ENCODE results near the gene RANBP3.
"Not testable (repeated sequence)": the region's sequence is repeated elsewhere in the genome, so short reads cannot be mapped to it uniquely, and the experiment has no call there.

The RANBP3 gene

DNA sequence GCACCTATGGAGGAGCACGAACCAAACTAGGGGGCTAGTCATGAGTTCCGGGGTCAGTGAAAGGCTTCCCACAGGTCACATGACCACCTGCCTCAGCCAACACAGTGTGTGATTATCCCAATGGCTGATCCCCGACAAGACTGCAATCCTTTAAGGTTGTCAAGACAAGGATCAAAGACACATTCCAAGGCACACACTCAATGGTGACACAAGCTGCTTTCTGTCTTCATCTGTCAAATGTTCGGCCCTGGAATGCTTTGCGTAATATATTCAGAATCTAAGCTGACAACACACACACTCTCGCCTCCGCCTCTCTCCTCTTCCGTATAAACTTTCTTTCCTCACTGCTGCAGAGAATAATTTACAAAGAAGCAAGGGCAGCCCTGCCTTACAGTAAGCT lies 11.7 kb downstream of the RANBP3 start:
- no peak for DNase-seq (ENCODE audit: low spot score)

DNA sequence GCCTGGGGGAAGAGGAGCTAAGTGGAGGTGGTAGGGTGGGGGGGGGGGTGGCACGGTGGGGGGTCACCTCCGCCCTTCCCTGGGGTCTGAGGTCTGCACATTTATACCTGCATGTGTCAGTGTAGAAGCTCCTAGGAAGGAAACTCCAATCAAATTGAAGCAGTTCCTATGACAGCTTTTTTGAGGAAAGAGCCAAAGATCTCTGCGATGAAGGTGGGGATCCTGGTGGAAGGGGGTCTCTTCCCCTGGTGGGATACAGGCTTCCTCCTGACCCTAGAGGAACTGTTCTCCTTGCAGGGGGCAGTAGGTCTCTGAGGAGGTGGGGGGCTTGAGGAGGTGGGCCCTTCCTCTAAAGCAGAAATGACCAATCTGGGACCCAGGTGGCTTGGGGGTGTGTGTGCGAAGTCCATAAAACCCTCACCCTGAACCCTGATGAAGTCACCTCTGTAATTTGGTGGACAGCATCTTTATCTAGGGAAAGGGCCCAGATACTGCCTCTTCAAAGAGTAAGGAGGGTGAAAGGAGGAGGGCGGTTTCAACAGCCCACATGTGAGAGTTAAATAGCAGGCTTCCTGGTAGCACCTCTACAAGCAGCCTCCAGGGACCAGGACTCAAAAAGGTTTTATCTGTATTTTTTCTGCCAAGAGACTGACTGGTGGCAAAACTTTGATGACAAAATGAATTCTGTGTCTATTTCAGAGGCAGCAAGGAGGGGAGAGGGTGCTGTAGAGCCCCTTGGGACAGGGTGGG lies 12.9 kb downstream of the RANBP3 start:
- DNase-seq (ENCODE audit: low spot score): no peak

DNA sequence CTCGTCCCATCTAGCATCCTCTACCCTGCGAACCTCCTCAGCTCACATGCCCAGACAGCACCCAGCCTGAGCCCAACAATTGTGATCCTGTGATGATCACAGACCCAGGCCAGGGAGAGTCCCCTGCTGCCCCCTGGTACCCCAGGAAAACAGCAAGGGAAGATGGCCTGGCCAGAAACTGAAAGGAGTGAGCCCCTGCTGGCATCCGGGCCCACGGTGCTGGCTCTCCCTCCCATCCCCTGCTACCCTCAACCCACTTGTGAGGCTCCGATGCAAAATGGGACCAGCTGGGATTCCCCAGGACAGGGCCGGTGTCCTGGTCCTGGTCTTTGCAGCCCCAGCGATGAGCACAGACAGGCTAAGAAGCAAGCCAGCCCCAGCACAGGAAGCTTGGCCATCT lies 14.1 kb downstream of the RANBP3 start:
- DNase-seq (ENCODE audit: low spot score): no peak

DNA sequence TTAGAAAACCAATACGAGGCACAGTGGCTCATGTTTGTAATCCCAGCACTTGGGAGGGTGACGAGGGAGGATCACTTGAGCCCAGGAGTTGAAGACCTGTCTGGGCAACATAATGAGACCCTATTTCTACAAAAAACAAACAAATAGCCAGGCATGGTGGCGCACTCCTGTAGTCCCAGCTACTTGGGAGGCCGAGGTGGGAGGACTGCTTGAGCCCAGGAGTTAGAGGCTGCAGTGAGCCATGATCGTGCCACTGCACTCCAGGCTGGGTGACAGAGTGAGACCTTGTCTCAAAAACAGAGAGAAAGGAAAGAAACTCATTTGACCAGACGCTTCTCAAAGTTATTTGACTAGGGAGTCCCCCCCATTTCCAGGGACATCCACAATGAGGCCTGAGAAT lies 14.7 kb downstream of the RANBP3 start:
- DNase-seq (ENCODE audit: low spot score): not testable (repeated sequence)

DNA sequence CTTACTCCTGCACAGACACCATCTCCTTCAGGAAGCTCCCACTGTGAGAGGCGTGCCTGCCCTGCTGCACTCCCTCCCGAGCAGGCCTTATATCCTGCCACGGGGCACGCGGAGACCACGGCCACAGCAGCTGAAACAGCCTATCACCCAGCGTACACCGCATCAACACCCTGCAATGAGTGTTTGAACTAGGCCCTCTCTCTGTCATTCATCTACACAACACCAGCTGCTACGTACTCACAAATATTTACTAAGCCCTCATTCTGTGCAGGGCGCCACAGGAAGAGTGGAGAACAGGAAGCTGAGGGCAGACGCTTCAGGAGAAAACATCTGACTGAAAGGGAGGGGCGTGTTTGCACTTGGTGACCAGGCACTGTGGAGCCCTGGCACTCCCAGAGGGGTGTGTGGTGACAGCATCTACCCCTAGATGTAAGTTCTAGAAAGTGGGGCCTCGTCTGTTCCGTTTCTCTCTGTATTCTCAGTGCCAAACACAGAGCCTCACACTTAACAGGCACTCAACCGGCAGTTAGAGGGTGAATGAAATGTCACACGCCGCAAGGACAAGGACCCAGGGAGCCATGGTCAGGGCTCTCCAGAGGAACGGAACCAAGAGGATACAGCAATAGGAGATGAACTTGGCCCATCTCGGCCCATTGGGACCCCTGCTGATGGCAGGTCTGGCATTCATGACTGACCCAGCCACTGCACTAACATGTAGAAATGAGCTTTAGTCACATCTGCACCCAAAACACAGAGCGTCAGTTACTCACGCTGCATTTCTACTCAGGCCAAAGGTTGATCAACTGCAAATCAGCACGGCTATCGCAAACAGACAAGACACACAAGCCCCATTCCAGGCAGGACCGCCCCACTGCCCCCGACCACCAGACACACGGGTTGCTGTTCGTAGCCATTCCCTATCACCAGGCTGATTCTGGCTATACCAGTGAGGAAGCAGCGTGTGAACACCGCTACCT lies 15.7 kb downstream of the RANBP3 start:
- no peak for DNase-seq (ENCODE audit: low spot score)

DNA sequence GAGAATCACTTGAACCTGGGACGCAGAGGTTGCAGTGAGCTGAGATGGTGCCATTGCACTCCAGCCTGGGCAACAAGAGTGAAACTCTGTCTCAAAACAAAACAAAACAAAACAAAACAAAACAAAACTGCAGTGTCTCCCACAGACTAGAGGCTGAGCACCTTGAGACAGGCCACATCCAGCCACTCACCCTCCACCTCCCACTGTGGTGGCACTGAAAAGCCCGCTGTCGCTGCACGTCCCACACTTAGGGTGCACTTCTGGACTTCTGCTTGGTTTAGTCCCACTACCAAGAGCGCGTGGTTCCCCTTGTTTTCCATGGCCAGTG lies 16.3 kb downstream of the RANBP3 start:
- not testable (repeated sequence) for DNase-seq (ENCODE audit: low spot score)

DNA sequence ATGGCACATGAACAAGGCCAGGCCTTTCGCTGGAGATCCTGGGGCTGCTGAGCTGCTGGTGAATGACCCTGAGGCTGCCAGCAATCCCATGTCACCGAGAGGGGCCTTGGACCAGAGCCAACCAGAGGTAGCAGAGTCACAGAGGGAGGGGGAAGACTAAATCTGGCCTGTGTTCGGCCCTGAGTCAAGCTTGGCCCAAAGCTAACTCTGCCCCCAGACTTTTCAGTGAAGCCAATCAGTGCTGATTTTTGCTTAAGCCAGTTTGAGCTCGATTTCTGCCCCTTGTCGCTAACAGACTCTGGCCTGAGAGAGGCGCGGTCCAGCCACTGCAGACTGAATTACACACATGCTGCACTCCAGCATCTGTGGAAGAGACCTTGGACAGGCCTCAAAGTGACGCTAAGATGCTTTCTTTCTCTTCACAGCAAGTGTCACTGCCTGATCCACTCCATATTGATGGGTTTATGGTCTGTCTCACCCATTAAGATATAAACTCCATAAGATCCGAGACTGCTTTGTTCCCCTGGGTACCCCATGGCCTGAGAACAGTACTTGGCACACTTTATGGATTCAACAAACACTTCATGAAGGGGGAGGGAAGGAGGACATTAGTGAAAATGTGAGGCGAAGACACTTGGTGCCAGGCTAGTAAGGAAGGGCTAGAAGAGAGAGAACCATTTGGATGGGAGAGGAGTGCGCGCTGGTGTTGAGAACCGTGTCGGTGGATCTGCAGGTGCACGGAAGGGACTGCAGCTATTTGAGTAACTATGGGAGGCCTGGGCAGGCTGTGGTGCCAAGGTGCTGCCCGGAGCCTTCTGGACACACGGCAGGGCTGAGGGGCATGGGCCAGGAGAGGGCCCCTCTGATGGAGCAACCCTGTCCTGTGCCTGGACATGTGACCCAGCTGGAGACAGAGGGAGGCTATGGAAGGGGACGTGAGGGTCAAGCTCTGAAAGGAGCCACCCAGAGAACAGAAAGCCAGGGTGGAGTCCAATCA lies 17.6 kb downstream of the RANBP3 start:
- DNase-seq (ENCODE audit: low spot score): no peak

DNA sequence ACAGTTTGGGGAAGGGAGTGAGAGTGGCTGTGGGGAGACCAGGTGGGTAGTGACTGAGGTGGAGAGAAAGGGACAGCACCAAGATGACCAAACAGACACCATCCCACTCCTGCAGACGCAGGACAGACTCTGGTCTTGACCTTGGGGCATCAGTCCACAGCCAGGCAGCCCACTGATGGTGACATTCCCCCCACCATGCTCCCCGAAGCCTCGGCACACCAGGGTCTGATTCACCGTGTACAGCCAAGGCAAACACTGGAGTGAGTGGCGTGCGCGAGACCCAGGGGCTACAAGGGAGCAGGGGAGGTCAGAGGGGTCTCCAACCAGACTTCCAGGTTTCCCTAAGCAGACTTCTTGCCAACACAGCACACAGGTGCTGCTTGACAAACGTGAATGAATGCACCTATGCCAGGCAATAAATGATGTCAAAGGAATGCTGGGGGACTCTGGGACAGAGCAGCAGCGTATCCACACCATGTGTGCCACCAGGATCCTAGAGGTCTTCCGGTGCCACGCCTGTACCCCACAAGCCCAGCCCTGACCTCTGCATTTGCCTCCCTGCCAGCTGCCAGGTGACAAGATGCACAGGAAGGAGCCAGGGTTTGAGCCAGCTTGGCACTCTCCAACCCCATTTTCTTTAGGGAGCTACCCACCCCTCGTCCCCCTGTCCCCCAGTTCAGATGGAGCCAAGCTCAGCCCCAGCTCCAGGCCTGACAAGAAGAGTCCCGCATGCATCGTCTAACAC lies 18.5 kb downstream of the RANBP3 start:
- DNase-seq (ENCODE audit: low spot score): no peak

DNA sequence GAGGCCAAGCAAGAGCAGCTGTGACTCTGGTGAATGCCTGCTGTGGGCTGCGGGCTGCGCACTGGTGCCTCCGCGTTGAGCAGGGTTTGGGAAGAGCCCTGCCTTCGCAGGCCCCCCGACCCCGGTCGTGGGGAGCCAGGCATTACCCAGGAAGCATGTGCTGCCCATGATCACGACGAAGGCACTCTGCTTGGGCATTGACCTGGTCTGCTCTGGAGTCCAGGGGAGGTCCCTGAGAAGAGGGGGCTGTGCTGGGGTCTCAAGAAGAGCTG lies 19.2 kb downstream of the RANBP3 start:
- no peak for DNase-seq (ENCODE audit: low spot score)

DNA sequence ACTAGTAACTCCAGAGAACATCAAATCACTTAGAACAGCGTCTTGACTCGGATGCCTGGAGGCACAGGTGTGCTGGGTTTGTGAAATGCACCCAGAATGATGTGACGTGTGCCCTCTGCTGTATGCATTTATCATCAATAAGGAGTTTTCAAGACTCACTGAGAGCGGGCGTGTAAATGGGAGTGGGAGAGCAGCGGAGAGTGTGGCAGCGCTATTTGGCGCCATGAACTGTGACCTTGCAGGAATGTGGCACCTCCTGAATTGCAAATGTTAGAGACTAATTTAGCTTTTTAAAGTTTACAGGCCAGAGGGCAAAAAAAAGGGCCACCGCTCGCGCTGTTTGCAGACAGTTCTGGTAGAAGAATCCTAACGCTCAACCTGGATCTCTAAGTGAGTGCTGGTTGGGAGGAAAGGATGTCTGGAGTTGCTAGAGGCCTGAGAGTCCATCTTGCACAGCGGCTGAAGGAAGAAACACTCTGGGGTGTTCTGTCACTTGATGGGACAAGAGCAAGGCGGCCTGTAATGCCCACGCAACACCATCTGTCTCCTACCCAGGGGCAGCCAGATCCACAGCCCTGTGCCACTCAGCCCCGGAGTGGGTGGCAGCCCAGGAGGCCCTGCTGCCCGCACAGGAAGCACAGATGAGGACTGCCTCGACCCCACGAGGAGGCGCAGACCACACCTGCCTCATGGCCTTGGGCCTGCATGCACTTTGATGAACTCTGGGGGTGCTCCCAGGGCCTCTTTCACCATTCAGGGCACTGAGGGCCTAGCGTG lies 19.7 kb downstream of the RANBP3 start:
- DNase-seq (ENCODE audit: low spot score): no peak

DNA sequence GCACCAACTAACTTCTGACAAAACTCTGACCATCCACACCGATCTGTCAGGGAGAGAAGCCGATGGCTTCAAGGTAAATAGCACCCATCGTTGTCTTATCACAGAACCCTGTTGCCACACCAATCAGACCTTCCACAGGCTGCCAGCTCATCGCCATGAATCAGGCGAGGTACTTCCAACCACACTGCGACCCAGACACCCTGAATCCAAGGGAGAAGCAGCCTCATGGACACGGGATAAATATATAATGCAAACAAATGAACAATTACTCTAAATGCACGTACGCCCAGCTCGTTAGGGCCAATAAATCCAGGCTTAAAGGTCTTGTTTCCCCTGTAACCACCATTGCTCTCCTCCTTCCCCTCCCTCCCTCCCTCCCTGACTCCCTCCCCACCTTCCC lies 20.8 kb downstream of the RANBP3 start:
- DNase-seq (ENCODE audit: low spot score): no peak

DNA sequence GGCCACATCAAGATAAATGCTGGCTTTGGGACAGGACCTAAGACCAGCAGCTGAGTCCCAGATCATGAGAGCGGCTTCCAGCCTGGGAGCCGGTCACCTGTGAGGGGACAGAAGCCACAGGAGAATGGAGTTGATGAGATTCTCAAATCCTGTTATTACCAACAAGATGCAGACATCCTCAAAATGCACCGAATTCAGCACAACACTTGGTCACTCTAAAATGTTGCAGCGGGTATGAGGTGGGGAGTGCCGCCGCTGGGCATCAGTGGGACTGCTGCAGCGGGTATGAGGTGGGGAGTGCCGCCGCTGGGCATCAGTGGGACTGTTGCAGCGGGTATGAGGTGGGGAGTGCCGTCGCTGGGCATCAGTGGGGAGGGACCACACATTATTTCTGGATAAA lies 21.2 kb downstream of the RANBP3 start:
- DNase-seq (ENCODE audit: low spot score): no peak

DNA sequence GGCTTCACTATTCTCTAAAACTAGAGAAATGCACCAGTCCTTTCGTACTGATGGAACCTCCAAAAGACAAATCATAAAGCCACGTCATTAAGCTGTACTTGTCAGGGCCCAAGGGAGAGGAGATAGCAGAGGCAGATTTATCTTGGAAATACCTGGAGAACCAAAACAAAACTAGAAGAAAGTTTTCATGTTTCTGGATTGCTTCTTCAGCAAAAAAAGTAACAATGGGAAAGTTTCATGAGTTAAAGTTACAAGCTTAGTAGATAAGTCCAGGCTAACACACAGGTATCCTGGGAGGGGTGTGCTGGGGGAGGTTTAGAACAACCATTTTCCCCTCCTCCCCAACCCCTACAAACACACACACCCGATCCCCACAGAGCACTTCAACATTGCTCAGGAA lies 21.6 kb downstream of the RANBP3 start:
- DNase-seq (ENCODE audit: low spot score): no peak

DNA sequence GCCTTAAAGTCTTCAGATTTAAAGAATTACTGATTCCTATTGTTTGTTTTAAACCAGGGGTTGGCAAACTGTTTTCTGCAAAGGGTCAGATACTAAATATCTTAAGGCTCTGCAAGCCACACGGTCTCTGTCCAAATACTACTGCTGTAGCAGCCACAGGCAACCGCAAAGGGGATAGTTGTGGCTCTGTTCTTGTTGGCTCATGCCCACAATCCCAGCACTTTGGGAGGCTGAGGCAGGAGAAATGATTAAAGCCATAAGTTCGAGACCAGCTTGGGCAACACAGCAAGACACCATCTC lies 22.4 kb downstream of the RANBP3 start:
- no peak for DNase-seq (ENCODE audit: low spot score)

DNA sequence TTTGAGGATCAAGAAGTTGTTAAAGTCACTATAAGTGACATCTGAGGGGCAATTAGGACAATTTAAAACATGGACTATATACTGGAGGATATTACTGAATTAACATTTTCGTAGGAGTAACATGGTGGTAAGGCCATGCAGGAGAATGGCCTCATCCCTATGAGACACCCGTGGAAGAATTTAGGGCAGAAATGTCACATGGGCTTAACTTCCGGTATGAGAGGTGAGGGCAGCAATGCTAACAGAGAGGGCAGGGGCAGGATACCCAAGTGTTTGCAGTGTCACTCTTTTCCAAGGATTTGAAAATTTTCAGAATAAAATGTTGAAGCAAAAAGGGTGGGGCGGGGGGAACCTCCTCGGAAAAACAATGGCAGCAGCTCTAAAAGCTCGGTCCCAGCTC lies 23.6 kb downstream of the RANBP3 start:
- no peak for DNase-seq (ENCODE audit: low spot score)

DNA sequence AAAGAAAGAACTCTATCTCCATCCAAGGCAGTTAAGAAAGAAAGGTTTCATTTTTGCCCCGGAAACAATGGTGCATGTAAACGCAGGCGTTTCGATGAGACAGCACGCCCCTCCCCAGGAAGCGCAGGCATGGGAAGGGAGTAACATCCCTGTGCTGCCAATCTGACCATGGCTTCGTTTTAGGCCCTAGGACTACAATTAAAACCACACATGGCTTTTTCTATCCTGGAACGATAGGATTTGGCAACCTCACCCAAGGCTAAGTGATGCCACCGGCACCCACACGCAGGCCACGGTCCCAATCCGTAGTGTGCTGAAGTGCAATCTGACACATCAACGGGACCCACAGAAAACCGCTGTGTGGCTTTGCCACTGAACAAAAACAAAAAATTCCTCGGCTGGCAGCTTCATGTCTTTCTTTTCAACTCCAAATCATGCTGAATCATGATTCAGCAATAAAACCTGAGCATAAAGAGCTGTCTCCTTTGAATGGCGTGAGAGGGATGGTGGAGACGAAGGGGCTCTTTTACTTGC lies 24.2 kb downstream of the RANBP3 start:
- no peak for DNase-seq (ENCODE audit: low spot score)

DNA sequence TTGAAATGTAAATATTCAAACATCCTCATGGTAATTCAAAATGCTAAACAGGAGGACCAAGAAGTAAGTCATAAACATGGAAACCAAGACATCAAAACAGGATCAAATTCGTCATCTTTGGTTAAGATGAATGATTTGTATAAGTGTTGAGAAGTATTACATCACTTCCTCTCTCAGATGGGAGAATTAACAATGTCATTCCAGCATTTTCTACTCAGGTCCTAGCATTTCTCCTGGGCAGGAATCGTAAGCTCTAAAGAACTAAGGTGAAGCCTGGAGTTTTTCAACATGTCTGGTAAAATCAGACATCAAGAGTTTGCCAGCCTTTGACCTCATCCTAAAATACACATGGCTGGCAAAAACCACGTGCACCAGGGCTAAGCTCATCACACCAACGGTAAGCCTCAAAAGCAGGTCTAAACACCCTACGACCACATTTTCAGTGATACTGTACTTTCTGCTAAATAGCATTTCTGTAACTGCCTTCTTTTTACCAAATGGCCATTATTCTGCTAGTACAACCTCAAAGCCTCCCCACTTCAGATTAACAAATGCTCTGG lies 24.8 kb downstream of the RANBP3 start:
- no peak for DNase-seq (ENCODE audit: low spot score)

DNA sequence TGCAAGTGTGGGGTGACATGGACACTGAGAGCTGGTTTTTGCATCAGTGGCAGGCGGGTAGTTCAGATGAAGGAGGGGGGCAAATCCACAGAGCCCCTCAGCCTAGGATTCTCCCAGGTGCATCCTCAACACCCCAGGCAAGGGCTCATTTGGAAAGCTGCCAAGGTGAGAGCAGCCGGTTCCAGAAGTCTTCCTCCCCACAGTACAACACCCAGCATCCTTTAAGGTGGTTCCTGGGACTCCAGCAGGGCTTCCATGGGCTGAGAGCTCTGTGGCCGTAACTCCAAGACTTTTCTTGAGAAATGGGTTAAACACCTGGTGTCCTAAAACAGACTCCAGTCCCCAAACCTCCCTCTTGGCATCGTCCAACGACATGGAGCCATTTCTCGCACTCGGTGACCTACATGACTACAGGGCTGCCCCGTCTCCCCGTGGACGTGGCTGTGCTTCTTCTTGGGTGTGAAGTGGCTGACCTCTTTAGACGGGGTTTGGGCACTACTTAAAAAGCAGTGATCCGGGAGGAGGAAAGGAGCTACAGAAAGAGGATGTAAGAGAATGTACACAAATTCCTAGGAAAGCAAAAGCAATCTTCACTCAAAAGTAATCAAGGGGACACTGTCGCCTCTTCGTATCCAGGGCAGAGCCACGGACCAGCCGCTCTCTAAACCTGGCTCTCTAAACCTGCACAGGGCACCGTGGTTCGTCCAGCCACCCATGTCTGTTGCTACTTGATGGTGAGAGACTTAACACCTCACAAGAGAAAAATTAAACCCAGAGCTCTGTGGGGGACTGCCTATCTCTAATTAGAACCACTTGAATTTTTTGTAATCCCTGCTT lies 25.5 kb downstream of the RANBP3 start:
- no peak for DNase-seq (ENCODE audit: low spot score)

DNA sequence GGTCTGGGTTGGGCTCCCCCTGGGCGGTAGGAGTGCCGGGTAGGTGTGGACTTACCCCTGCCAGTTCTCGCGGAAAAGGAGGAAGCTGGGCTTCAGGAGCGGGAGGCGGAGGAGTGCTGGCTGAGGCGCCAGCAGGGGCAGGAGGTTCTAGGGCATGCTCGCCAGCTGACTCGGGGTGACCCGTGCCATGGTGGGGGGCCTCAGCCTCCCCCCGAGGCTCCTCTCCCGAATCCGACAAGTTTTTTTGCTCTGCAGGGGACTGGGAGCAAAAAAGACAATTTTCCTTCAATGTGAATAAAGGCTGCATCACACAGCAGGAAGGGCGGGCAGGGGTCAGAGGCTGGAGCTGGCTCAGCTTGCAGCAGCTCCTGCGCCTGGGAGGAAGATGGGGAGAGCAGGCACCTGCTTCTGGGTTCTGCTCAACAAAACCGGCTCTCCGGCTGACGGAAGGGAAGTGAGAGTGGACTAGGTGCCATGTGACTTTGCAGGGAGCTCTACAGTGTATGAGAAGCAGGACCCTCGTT lies 26.5 kb downstream of the RANBP3 start:
- DNase-seq (ENCODE audit: low spot score): no peak

Data from D341Med (cell line).